Upper lobe of right lung (tissue), 1 donor: ENCODE results near the gene NR2F6. TPM values are rescaled to one million over a fixed set of nuclear protein-coding genes. Genes with fewer than 3 reads are reported as not detected.

ENCODE experiments used
- ATAC-seq: fragments of 200-7000 bp; cut with Tn5 transposase; one replicate; pipeline ENCODE4 v1.9.1; 2020; ENCODE audit warnings: mild to moderate bottlenecking, moderate library complexity
- DNase-seq: peaks from one replicate; pipeline ENCODE4 v3.0.0-alpha.2; 2020
- H3K27ac ChIP-seq: fragments of 200-600 bp; one replicate; pipeline ENCODE4 v1.8.0; 2022
- H3K27me3 ChIP-seq: fragments of 200-600 bp; one replicate; pipeline ENCODE4 v1.8.0; 2022; ENCODE audit warnings: mild to moderate bottlenecking
- H3K36me3 ChIP-seq: fragments of 200-600 bp; one replicate; pipeline ENCODE4 v1.8.0; 2022
- H3K4me1 ChIP-seq: fragments of 200-600 bp; one replicate; pipeline ENCODE4 v1.8.0; 2022
- H3K4me3 ChIP-seq: fragments of 200-600 bp; one replicate; pipeline ENCODE4 v1.8.0; 2022; ENCODE audit warnings: mild to moderate bottlenecking
- H3K9me3 ChIP-seq: fragments of 200-600 bp; one replicate; pipeline ENCODE4 v1.8.0; 2022
- intact Hi-C: fragments of 100-400 bp; cut with DNase I; formaldehyde crosslinking; loops from one replicate; pipeline ENCODE4 v1.11.0; 2022
- total RNA-seq: library from RNA; stranded (reverse); fragmentation: NEBNext Ultra II Directional; extraction: Animal tissue kit (Norgen Biotek cat#: 25700); gene quantifications from one replicate; pipeline ENCODE4 v1.2.1, GENCODE V29; 2021
- TF ChIP-seq, protein P1 (sequence below): fragments of 200-600 bp; IDR thresholded peaks from one replicate; pipeline ENCODE4 v1.8.0; 2022; ENCODE audit warnings: antibody characterized with exemption
- donor health status: DM: no; HTN: yes; CAD: no; lungs with severe emphysema.

NR2F6 gene
- total RNA-seq, 1 donor from 2014 or later = 41.7 TPM

DNA sequence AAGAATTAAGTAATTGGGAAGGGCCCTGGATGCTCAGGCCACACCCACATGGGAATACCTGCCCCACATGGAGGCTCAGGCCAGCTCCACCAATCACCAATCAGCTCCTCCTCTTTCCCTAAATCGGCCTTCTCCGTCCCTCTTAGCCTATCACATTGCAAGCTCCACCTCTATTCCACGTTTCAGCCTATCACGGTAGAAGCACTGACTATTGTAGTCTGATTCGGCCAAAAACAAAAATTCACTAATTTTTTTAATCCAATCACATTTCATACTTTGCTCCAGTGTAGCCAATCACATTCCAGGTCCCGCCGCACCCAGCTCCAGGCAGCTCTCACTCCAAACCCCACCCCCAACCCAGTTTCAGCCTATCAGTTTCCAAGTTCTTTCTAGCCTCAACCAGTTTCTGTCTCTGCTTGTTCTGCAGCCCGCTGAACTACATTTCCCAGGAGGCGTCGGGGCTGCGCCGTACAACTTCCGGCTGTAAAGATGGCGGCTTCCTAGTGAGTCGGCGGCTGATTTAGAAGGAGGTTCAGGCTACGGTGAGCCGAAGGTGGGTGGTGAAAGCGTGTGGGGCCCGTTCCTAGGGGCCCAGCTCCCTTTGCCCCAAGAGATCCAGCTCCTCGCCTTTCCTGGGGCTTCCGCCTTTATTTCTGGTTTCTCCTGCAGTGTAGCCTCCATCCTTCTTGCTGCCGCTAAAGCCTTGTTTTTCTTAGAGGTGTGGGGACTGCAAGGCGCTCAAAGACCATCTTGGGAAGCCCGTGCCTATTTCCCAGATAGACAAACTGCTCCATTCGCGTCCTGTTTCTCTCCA is 21.5 kb upstream of the NR2F6 start, which contains the start of gene BABAM1:
Gene BABAM1, plus strand, starts transcription at position 469 of the 814 bp plus-strand sequence. CDS start 1,364 bp downstream, outside the sequence.
- H3K36me3 ChIP-seq = peaks cover 35% of the 10 kb centered on the region
- H3K9me3 ChIP-seq = no peaks in the 10 kb centered on the region
- peaks cover 6% of the 10 kb centered on the region for H3K4me1 ChIP-seq
- H3K27ac ChIP-seq = peak within 1 kb of the TSS; percentile 78
- no peaks in the 10 kb centered on the region for H3K27me3 ChIP-seq
- H3K4me3 ChIP-seq = peak within 1 kb of the TSS; percentile 70
- intact Hi-C loops = no loop called here
- TF ChIP-seq, protein P1, sequence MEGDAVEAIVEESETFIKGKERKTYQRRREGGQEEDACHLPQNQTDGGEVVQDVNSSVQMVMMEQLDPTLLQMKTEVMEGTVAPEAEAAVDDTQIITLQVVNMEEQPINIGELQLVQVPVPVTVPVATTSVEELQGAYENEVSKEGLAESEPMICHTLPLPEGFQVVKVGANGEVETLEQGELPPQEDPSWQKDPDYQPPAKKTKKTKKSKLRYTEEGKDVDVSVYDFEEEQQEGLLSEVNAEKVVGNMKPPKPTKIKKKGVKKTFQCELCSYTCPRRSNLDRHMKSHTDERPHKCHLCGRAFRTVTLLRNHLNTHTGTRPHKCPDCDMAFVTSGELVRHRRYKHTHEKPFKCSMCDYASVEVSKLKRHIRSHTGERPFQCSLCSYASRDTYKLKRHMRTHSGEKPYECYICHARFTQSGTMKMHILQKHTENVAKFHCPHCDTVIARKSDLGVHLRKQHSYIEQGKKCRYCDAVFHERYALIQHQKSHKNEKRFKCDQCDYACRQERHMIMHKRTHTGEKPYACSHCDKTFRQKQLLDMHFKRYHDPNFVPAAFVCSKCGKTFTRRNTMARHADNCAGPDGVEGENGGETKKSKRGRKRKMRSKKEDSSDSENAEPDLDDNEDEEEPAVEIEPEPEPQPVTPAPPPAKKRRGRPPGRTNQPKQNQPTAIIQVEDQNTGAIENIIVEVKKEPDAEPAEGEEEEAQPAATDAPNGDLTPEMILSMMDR = no peak
- ATAC-seq (peak; percentile 97), DNase-seq (peak; percentile 94)

DNA sequence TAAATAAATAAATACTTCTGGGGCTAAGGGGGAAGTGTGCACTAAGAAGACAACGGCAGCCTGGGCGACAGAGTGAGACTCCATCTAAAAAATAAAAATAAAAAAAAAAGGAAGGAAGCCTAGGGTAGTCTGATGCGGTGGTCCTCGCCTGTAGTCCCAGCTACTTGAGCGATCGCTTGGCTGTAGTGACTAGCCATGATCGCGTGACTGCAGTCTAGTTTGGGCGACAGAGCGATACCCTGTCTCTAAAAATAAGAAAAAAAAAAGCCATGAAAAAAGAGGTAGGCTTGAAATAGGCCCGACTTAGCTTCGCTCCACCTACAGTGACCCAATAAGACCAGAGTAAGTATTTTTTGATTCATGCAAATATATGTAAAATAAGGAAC is 20.9 kb upstream of the NR2F6 start:
- ATAC-seq (no peak), DNase-seq (no peak)
- Histone ChIP-seq H3K4me3 (peak overlapping the region; percentile 23), H3K27me3 (no peaks in the 10 kb centered on the region), H3K9me3 (no peaks in the 10 kb centered on the region), H3K36me3 (peaks cover 30% of the 10 kb centered on the region), H3K4me1 (peaks cover 6% of the 10 kb centered on the region), H3K27ac (no peak overlapping the region)
- TF ChIP-seq, protein P1 = no peak
- intact Hi-C loops = no loop called here

DNA sequence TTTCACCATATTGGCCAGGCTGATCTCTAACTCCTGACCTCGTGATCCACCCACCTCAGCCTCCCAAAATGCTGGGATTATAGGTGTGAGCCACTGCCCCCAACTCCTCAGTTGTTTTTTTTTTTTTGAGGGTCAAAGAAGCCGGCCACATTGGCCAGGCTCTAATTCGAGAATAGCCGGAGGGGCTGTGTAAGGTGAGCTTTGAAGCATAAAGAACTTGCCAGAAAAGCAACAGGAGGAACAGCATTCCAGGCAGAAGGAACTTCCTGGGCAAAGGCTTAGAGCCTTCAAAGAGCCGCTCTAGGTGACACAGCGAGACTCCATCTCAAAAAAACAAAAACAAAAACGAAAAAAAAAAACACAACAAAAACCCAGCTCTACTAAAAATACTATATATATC is 20.3 kb upstream of the NR2F6 start:
- no peak for ATAC-seq
- intact Hi-C loops = no loop called here
- H3K27ac ChIP-seq = no peak overlapping the region

DNA sequence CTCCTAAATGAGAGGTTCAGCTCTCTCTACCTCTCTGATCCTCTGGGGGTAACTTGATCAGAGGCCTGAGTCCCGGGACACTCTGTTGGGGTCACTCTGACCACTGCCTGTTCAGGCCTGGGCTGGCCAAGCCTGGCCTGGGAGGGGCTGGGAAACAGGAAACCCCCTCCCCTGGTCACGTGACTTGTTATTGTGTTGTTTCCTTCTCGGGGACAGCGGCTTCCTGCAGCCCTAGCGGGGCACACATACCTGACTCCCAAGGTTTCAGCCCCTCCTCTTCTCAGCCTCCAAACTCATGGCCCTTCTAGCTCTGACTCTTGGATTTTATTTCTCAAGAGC is 18.9 kb upstream of the NR2F6 start, which contains the start of gene USHBP1:
Gene USHBP1, minus strand, starts transcription at position 105 of the 339 bp plus-strand sequence. CDS start 446 bp downstream, outside the sequence.
- ATAC-seq (no peak), DNase-seq (no peak)
- peaks cover 10% of the 10 kb centered on the region for H3K36me3 ChIP-seq
- H3K4me3 ChIP-seq = peak within 1 kb of the TSS; percentile 52
- H3K9me3 ChIP-seq = no peaks in the 10 kb centered on the region
- TF ChIP-seq, protein P1 = no peak
- no peaks in the 10 kb centered on the region for H3K27me3 ChIP-seq
- intact Hi-C loops = no loop called here
- peaks cover 6% of the 10 kb centered on the region for H3K4me1 ChIP-seq
- peak within 1 kb of the TSS; percentile 78 for H3K27ac ChIP-seq

More for the DNA sequence above, 20.3 kb upstream of the NR2F6 start:
- Histone ChIP-seq H3K4me3 (no peak overlapping the region), H3K9me3 (no peaks in the 10 kb centered on the region), H3K4me1 (peaks cover 6% of the 10 kb centered on the region), H3K36me3 (peaks cover 24% of the 10 kb centered on the region), H3K27me3 (no peaks in the 10 kb centered on the region)
- no peak for DNase-seq
- TF ChIP-seq, protein P1 = no peak

DNA sequence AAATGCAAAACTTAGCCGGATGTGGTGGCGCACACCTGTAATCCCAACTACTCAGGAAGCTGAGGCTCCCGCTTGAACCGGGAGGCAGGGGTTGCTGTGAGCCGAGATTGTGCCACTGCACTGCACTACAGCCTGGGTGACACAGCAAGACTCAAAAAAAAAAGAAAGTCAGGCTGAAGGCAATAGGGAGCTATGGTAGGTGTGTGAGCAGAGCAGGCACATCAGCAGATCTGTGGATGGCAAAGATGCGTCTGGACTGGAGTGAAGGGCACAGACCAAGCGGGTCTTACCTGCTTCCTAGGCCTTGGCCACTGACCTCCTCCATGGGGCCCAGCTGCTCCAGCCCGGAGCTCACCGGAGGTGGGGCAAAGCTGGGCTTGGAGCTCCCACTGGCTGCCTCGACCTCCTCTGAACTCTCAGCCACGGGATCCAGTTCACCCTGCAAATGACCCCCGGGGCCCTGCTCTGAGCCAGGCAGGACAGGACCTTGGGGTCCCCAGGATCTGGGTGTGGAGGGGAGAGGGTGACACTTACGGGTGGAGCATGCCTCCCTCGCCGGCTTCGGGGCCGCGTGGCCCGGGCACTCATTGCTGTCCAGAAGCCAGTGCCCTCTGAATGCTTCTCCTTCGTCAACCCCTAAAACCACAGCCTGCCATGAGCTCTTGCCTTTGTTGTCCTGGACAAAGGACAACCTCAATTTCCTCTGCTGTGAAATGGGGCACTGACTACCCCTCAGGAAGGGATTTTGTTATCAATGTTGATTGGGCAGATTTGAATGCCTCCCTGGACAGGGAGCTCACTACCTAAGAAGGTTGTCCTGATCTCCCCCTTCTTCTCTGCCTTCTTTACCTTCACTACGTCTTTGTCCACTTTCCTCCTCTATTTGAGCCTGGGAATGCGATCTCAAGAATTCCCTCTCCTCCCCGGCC is 18.3 kb upstream of the NR2F6 start:
- DNase-seq (no peak), ATAC-seq (no peak)
- H3K4me1 ChIP-seq = peaks cover 6% of the 10 kb centered on the region
- intact Hi-C loops = no loop called here
- peak overlapping the region; percentile 52 for H3K4me3 ChIP-seq
- no peaks in the 10 kb centered on the region for H3K9me3 ChIP-seq
- no peaks in the 10 kb centered on the region for H3K27me3 ChIP-seq
- H3K27ac ChIP-seq = peak overlapping the region; percentile 78
- H3K36me3 ChIP-seq = peaks cover 4% of the 10 kb centered on the region
- TF ChIP-seq, protein P1 = no peak
